IMR-90 (cell line): Measurements from ENCODE around the gene BRI3BP. TPM values are rescaled to one million over a fixed set of nuclear protein-coding genes. Genes with fewer than 3 reads are reported as not detected.

Experiments
- ATAC-seq: fragments of 200-7000 bp; cut with Tn5 transposase; 2 replicates; pipeline ENCODE4 v1.9.1; 2020; ENCODE audit warnings: low read depth, mild to moderate bottlenecking, moderate library complexity
- BruUV-seq: library from RNA; stranded (reverse); fragments of 400-500 nt; replicated peaks from 2 replicates; lab custom pipeline; 2021; lab: Mats Ljungman, UMichigan
- CTCF ChIA-PET: fragments of 300-600 bp; formaldehyde crosslinking; extraction: SDS; loops from one replicate; lab custom pipeline; 2021; ENCODE audit warnings: antibody characterized with exemption; lab: Yijun Ruan, JAX
- POLR2A ChIA-PET: fragments of 300-600 bp; sonication (Branson Sonifier 250); formaldehyde crosslinking; loops from one replicate; lab custom pipeline; 2022; ENCODE audit warnings: antibody characterized with exemption; ENCODE audit not compliant: unreplicated experiment; lab: Charles Lee
- DNase-seq: peaks from one replicate; pipeline ENCODE4 v3.0.0; 2013
- H2AFZ ChIP-seq: replicated peaks from 2 replicates; pipeline ENCODE3; 2013; ENCODE audit warnings: low read length, mild to moderate bottlenecking; ENCODE audit not compliant: poor library complexity
- H2AK5ac ChIP-seq: 2 replicates; pipeline ENCODE4 v1.6.1; 2013; ENCODE audit warnings: low read depth, low read length, inconsistent platforms
- H2AK9ac ChIP-seq: replicated peaks from 2 replicates; pipeline ENCODE3; 2013; ENCODE audit warnings: mild to moderate bottlenecking, low read depth, low read length, moderate library complexity; ENCODE audit not compliant: poor library complexity
- H2BK120ac ChIP-seq: 2 replicates; pipeline ENCODE4 v1.6.1; 2013; ENCODE audit warnings: low read depth, low read length, inconsistent platforms
- H2BK15ac ChIP-seq: 3 replicates; pipeline ENCODE4 v1.6.1; 2013; ENCODE audit warnings: low read depth, low read length, inconsistent platforms
- H2BK20ac ChIP-seq: 2 replicates; pipeline ENCODE4 v1.6.1; 2013; ENCODE audit warnings: low read depth, mild to moderate bottlenecking, inconsistent platforms, low read length, moderate library complexity
- H2BK5ac ChIP-seq: 2 replicates; pipeline ENCODE4 v1.6.1; 2013; ENCODE audit warnings: mild to moderate bottlenecking, low read depth, low read length, inconsistent platforms; ENCODE audit not compliant: poor library complexity, severe bottlenecking
- H3K14ac ChIP-seq: replicated peaks from 2 replicates; pipeline ENCODE4 v1.6.1; 2013; ENCODE audit warnings: low read depth, low read length, inconsistent platforms
- H3K18ac ChIP-seq: 2 replicates; pipeline ENCODE4 v1.6.1; 2013; ENCODE audit warnings: low read depth, low read length, control low read depth
- H3K23ac ChIP-seq: 2 replicates; pipeline ENCODE4 v1.6.1; 2013; ENCODE audit warnings: low read depth, low read length, inconsistent platforms
- H3K27ac ChIP-seq: 2 replicates; pipeline ENCODE4 v1.5.1; 2013; ENCODE audit warnings: mild to moderate bottlenecking, control low read depth, low read length; ENCODE audit not compliant: insufficient read depth
- H3K27me3 ChIP-seq: 2 replicates; pipeline ENCODE4 v1.6.1; 2013; ENCODE audit warnings: low read length; ENCODE audit not compliant: control insufficient read depth, insufficient read depth
- H3K36me3 ChIP-seq: 2 replicates; pipeline ENCODE4 v1.6.1; 2013; ENCODE audit warnings: low read length, mixed read lengths; ENCODE audit not compliant: control insufficient read depth, insufficient read depth
- H3K4ac ChIP-seq: 2 replicates; pipeline ENCODE4 v1.6.1; 2013; ENCODE audit warnings: low read depth, low read length, inconsistent platforms
- H3K4me1 ChIP-seq: 2 replicates; pipeline ENCODE4 v1.6.1; 2013; ENCODE audit warnings: low read length, mixed read lengths; ENCODE audit not compliant: control insufficient read depth, insufficient read depth
- H3K4me2 ChIP-seq: 2 replicates; pipeline ENCODE4 v1.6.1; 2013; ENCODE audit warnings: low read depth, mild to moderate bottlenecking, control low read depth, low read length, moderate library complexity
- H3K4me3 ChIP-seq: 2 replicates; pipeline ENCODE4 v1.5.1; 2013; ENCODE audit warnings: low read depth, mild to moderate bottlenecking, control low read depth, low read length, moderate library complexity; ENCODE audit not compliant: insufficient read depth
- H3K56ac ChIP-seq: 2 replicates; pipeline ENCODE4 v1.6.1; 2013; ENCODE audit warnings: low read length, inconsistent platforms; ENCODE audit not compliant: insufficient read depth; ENCODE audit errors: extremely low read depth
- H3K79me1 ChIP-seq, 2 experiments: 2 replicates each; pipeline ENCODE4 v1.6.1; 2013; ENCODE audit warnings: low read length in 2 of 2, inconsistent platforms in 1 of 2, low read depth in 1 of 2
- H3K9ac ChIP-seq: 2 replicates; pipeline ENCODE4 v1.6.1; 2013; ENCODE audit warnings: low read depth, low read length, control low read depth
- H3K9me1 ChIP-seq: 2 replicates; pipeline ENCODE4 v1.6.1; 2013; ENCODE audit warnings: low read length, inconsistent platforms; ENCODE audit not compliant: insufficient read depth
- H3K9me3 ChIP-seq: 2 replicates; pipeline ENCODE4 v1.6.1; 2013; ENCODE audit warnings: low read length; ENCODE audit not compliant: control insufficient read depth, insufficient read depth
- H4K20me1 ChIP-seq: 2 replicates; pipeline ENCODE4 v1.6.1; 2013; ENCODE audit warnings: low read length, inconsistent platforms; ENCODE audit not compliant: insufficient read depth
- H4K5ac ChIP-seq: 2 replicates; pipeline ENCODE4 v1.6.1; 2013; ENCODE audit warnings: mild to moderate bottlenecking, low read depth, low read length, control low read depth
- H4K8ac ChIP-seq, 2 experiments: 2 replicates each; pipeline ENCODE4 v1.6.1; 2013; ENCODE audit warnings: low read depth in 2 of 2, low read length in 2 of 2, control low read depth in 1 of 2, inconsistent platforms in 1 of 2
- H4K91ac ChIP-seq: 2 replicates; pipeline ENCODE4 v1.6.1; 2013; ENCODE audit warnings: low read depth, low read length, inconsistent platforms; ENCODE audit not compliant: insufficient read depth
- BHLHE40 ChIP-seq: fragments of 150-350 bp; IDR thresholded peaks from 2 replicates; pipeline ENCODE4 v1.6.1; 2016; ENCODE audit warnings: mild to moderate bottlenecking, low read depth, low read length
- CEBPB ChIP-seq: IDR thresholded peaks from 2 replicates; pipeline ENCODE4 v1.6.1; 2012; ENCODE audit warnings: low read depth, low read length, improper control_type of control experiment
- CHD1 ChIP-seq: IDR thresholded peaks from 2 replicates; pipeline ENCODE4 v1.6.1; 2012; ENCODE audit warnings: low read depth, low read length, improper control_type of control experiment
- FOS ChIP-seq: fragments of 150-350 bp; IDR thresholded peaks from 2 replicates; pipeline ENCODE4 v1.6.1; 2016; ENCODE audit warnings: low read depth, low read length
- MAFK ChIP-seq: IDR thresholded peaks from 2 replicates; pipeline ENCODE4 v1.6.1; 2012; ENCODE audit warnings: low read depth, low read length, improper control_type of control experiment
- MAZ ChIP-seq: IDR thresholded peaks from 2 replicates; pipeline ENCODE4 v1.6.1; 2012; ENCODE audit warnings: low read depth, mild to moderate bottlenecking, low read length, improper control_type of control experiment, moderate library complexity, borderline replicate concordance
- MXI1 ChIP-seq: IDR thresholded peaks from 2 replicates; pipeline ENCODE4 v1.6.1; 2012; ENCODE audit warnings: low read depth, mild to moderate bottlenecking, low read length, moderate library complexity, borderline replicate concordance
- NFE2L2 ChIP-seq: fragments of 150-350 bp; IDR thresholded peaks from 2 replicates; pipeline ENCODE4 v1.6.1; 2016; ENCODE audit warnings: low read depth, mild to moderate bottlenecking, low read length
- POLR2A ChIP-seq: IDR thresholded peaks from 2 replicates; pipeline ENCODE4 v1.6.1; 2012; ENCODE audit warnings: mild to moderate bottlenecking, low read depth, low read length
- RAD21 ChIP-seq: IDR thresholded peaks from 2 replicates; pipeline ENCODE4 v1.6.1; 2012; ENCODE audit warnings: low read length, improper control_type of control experiment
- RCOR1 ChIP-seq: IDR thresholded peaks from 2 replicates; pipeline ENCODE4 v1.6.1; 2012; ENCODE audit warnings: mild to moderate bottlenecking, low read length, improper control_type of control experiment; ENCODE audit not compliant: insufficient replicate concordance
- RFX5 ChIP-seq: IDR thresholded peaks from 2 replicates; pipeline ENCODE4 v1.8.0; 2012; ENCODE audit warnings: low read depth, mild to moderate bottlenecking, low read length, moderate library complexity
- SMC3 ChIP-seq: fragments of 150-350 bp; IDR thresholded peaks from 2 replicates; pipeline ENCODE4 v1.6.1; 2016; ENCODE audit warnings: low read depth, mild to moderate bottlenecking, antibody characterized with exemption, low read length, moderate library complexity
- WGBS, 2 experiments: methylation state at CpG; one replicate each; pipeline versions ENCODE4 v1.1.5 to v1.1.7; 2013; ENCODE audit warnings: missing lambda C conversion rate in 2 of 2; ENCODE audit not compliant: insufficient read length in 1 of 2; ENCODE audit errors: extremely low coverage in 2 of 2; 5-methylcytosine and 5-hydroxymethylcytosine counted together
- dilution Hi-C: fragments of 300-500 bp; cut with HindIII; formaldehyde crosslinking; loops from one replicate; pipeline ENCODE4 v1.14.3; 2018; ENCODE audit warnings: low sequenced_read_pairs; ENCODE audit not compliant: unreplicated experiment
- in situ Hi-C: fragments of 300-500 bp; cut with MboI; formaldehyde crosslinking; loops from 3 replicates; pipeline ENCODE4 v1.14.3; 2019; ENCODE audit warnings: low sequenced_read_pairs, inconsistent platforms, mixed read lengths
- intact Hi-C: fragments of 100-400 bp; cut with micrococcal nuclease; formaldehyde crosslinking; loops from 2 replicates; pipeline ENCODE4 v1.10.0; 2022
- polyA plus RNA-seq, 3 experiments: library from polyadenylated mRNA; depleted of rRNA; stranded (reverse); fragments of >200 nt; gene quantifications; 2 replicates each; pipeline ENCODE4 v1.2.3, GENCODE V29; 2012; ENCODE audit warnings: low replicate concordance in 1 of 3
- total RNA-seq: library from RNA; depleted of rRNA; stranded (reverse); fragments of >200 nt; gene quantifications from 2 replicates; pipeline ENCODE4 v1.2.3, GENCODE V29; 2012
- TF ChIP-seq, protein P1 (sequence below): conservative IDR thresholded peaks from 2 replicates; pipeline ENCODE4 v1.5.1; 2012; ENCODE audit warnings: mild to moderate bottlenecking, low read depth, low read length, improper control_type of control experiment
- TF ChIP-seq, protein P2 (sequence below): fragments of 150-350 bp; IDR thresholded peaks from 2 replicates; pipeline ENCODE4 v1.6.1; 2017; ENCODE audit warnings: mild to moderate bottlenecking, antibody characterized with exemption, low read length, low read depth
- TF ChIP-seq, protein P3 (sequence below): fragments of 150-350 bp; IDR thresholded peaks from 2 replicates; pipeline ENCODE4 v1.6.1; 2016; ENCODE audit warnings: low read depth, mild to moderate bottlenecking, low read length, moderate library complexity, borderline replicate concordance

BRI3BP gene
- total and polyA plus RNA-seq, 2 of the 4 experiments (the other 2 are of a cell fraction), result 2.5 to 2.8 TPM

GRCh38 chr12:125072496-125072895 is 79.1 kb downstream of the BRI3BP start:
- Histone ChIP-seq H2BK20ac (no peak overlapping the region), H3K9me3 (no peaks in the 10 kb centered on the region), H2BK120ac (no peak overlapping the region), H3K27ac (no peak overlapping the region), H3K9me1 (peaks cover 4% of the 10 kb centered on the region; the same call in 1 of the 2 replicates), H3K27me3 (no peaks in the 10 kb centered on the region), H2BK15ac (no peak overlapping the region), H3K4me3 (no peak overlapping the region), H3K4me2 (no peak overlapping the region), H3K18ac (no peak overlapping the region), H4K91ac (no peak overlapping the region), H3K14ac (no peak overlapping the region), H3K23ac (no peak overlapping the region), H3K4ac (no peak overlapping the region), H3K4me1 (no peaks in the 10 kb centered on the region), H4K5ac (no peak overlapping the region), H3K36me3 (peaks cover 23% of the 10 kb centered on the region), H3K79me1 (peaks cover 6 to 29% of the 10 kb centered on the region in 2 experiments), H2BK5ac (no peak overlapping the region), H2AK5ac (no peak overlapping the region), H4K8ac (no peak overlapping the region), H3K9ac (no peak overlapping the region), H2AFZ (no peak overlapping the region), H4K20me1 (0 out of 2 replicates have a peak, but pooled peaks cover 5% of the 10 kb centered on the region), H3K56ac (no peak overlapping the region), H2AK9ac (no peak overlapping the region)
- dilution Hi-C loops, result no loop called here
- ChIA-PET POLR2A (no interaction called here), CTCF (no interaction called here)
- no peak for TF ChIP-seq FOS
- TF ChIP-seq RFX5, result no peak
- TF ChIP-seq NFE2L2, result no peak
- TF ChIP-seq, protein P1, sequence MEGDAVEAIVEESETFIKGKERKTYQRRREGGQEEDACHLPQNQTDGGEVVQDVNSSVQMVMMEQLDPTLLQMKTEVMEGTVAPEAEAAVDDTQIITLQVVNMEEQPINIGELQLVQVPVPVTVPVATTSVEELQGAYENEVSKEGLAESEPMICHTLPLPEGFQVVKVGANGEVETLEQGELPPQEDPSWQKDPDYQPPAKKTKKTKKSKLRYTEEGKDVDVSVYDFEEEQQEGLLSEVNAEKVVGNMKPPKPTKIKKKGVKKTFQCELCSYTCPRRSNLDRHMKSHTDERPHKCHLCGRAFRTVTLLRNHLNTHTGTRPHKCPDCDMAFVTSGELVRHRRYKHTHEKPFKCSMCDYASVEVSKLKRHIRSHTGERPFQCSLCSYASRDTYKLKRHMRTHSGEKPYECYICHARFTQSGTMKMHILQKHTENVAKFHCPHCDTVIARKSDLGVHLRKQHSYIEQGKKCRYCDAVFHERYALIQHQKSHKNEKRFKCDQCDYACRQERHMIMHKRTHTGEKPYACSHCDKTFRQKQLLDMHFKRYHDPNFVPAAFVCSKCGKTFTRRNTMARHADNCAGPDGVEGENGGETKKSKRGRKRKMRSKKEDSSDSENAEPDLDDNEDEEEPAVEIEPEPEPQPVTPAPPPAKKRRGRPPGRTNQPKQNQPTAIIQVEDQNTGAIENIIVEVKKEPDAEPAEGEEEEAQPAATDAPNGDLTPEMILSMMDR, result no peak
- no peak for TF ChIP-seq MAZ
- TF ChIP-seq, protein P2, sequence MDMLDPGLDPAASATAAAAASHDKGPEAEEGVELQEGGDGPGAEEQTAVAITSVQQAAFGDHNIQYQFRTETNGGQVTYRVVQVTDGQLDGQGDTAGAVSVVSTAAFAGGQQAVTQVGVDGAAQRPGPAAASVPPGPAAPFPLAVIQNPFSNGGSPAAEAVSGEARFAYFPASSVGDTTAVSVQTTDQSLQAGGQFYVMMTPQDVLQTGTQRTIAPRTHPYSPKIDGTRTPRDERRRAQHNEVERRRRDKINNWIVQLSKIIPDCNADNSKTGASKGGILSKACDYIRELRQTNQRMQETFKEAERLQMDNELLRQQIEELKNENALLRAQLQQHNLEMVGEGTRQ, result no peak
- no peak for TF ChIP-seq BHLHE40
- TF ChIP-seq CEBPB, result no peak
- no peak for TF ChIP-seq POLR2A
- TF ChIP-seq MAFK, result no peak
- no peak for TF ChIP-seq CHD1
- no peak for TF ChIP-seq SMC3
- TF ChIP-seq, protein P3, sequence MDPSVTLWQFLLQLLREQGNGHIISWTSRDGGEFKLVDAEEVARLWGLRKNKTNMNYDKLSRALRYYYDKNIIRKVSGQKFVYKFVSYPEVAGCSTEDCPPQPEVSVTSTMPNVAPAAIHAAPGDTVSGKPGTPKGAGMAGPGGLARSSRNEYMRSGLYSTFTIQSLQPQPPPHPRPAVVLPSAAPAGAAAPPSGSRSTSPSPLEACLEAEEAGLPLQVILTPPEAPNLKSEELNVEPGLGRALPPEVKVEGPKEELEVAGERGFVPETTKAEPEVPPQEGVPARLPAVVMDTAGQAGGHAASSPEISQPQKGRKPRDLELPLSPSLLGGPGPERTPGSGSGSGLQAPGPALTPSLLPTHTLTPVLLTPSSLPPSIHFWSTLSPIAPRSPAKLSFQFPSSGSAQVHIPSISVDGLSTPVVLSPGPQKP, result no peak
- no peak for TF ChIP-seq RCOR1
- TF ChIP-seq MXI1, result no peak
- TF ChIP-seq RAD21, result no peak
- no TSS peak for BruUV-seq
- in situ Hi-C loops, result no loop called here
- WGBS, 2 experiments, result no CpG with 5 or more reads among the region's 2 CpGs
- no peak for ATAC-seq
- DNase-seq, result no peak
- intact Hi-C loops, result no loop called here
